CD4-positive, alpha-beta T cell treated with Interleukin-15 for 4 hours (primary cell): ENCODE results near the gene UBA3.

ENCODE experiments used
- DNase-seq: peaks from one replicate; pipeline ENCODE4 v3.0.0-alpha.2; 2020; ENCODE audit warnings: low spot score

The UBA3 gene

DNA sequence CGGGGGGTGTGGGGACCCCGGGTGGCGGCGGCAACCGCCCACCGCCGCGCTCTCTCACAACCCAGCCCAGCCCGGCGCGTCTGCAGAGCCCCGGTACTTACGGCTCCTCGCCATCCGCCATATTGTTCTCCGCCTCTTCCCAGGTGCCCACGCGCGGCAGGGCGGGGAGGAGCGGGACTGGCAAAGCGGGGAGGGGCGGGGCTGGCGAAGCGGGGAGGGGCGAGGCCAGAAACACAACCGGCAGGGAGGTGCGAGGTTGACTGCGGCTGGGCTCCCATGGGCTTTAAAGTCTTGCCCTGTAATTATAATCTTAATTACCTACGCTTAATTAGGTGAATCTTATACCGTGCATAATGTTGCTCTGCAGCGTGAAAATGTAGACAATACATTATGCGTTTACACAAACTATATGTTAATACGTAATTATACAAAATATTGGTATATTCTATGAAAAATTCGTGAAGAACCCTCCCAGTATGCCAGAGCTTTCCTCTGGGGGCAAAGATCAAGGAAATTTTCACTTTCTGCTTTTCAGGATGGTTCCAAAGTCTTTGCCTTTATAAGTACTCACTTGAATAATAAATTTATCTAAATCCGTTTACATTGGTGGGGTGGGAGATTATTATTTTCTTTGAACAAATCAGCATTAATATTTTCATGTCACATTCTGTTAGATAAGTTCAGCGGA lies at the start of gene UBA3:
Gene UBA3 (minus strand): TSS at position 133 of the 688 bp plus-strand sequence. CDS start 12 bp downstream, at position 121.
- peak; percentile 90 for DNase-seq

- no peak for DNase-seq
These were observed 49.4 kb upstream of the UBA3 start for GRCh38 chr3:69129531-69129930.

- no peak for DNase-seq
These were observed 48.3 kb upstream of the UBA3 start for GRCh38 chr3:69128509-69128908.

GRCh38 chr3:69126999-69127398 lies 46.8 kb upstream of the UBA3 start:
- DNase-seq = no peak

GRCh38 chr3:69126216-69126615 lies 46.1 kb upstream of the UBA3 start:
- DNase-seq = no peak

GRCh38 chr3:69122403-69122802 lies 42.2 kb upstream of the UBA3 start, which contains the start of gene LMOD3:
Gene LMOD3, minus strand, starts transcription at chr3:69122595. Its CDS starts 209 bp downstream, at chr3:69122386.
- no peak for DNase-seq

DNA sequence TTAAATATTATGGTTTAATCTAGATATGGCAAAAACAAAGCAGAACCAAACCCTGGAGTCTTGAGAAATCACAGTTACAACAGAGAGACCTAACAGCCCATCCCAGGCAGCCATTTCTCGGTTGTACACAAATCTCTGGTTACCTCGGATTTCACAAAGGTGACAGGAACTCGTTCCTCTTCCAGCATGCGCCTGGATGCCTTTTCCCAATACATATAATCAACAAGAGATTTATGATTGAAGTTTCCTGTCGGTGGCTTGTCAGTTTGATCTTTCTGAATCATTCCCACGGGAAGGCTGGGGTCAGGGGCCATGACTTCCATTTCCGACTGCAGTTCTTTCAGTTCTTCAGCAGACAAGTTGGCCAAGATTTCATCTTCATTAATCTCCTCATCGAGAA lies 41.8 kb upstream of the UBA3 start:
- no peak for DNase-seq

DNA sequence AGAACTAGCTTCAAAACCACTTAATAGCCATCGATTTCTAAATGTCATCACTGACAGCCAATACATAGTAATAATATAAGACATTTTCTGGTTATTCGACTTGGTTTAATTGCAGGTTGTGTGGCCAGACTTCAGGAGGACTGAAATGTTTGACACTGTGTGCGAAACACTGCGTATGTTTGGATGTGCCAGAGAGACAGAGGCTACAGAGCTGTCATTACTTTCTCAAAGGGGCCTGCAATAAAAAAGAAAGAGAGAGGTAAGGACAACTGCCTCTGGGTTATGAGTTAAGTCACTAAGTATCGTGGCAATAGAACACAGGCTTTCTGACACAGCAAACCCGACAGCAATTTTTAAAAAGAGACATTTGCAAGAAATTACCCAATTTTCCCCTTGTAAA lies 41.3 kb upstream of the UBA3 start:
- DNase-seq = no peak

DNA sequence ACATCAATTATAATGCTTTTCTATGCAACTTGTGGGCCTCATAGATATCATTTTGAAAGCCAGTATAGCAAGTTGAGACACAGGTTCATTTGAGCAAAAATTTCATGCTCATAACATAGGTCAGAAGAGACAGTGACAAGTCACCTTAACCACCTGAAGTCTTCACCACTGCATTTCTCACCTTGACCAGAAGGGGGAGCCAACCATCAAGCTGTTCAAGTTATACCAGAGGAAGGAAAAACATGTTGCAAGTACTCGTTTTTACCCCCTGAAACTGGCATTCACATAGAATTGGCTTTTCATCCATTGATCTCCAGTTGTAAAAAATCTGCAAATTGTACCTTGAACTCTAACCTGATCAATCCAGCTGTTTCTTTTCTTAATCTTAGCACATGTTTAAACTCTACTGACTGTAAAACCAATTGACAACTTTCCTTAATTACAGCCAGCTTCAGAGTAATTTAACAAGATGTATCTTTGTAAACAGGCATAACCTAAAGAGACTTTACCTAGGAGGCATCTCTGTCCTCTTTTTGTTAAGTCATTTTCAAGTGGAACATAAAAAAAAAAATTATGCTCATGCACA lies 40.8 kb upstream of the UBA3 start:
- peak; percentile 92 for DNase-seq

GRCh38 chr3:69119681-69120080 lies 39.5 kb upstream of the UBA3 start:
- no peak for DNase-seq

GRCh38 chr3:69119138-69119537 lies 39.0 kb upstream of the UBA3 start:
- no peak for DNase-seq

GRCh38 chr3:69118555-69118954 lies 38.4 kb upstream of the UBA3 start:
- no peak for DNase-seq

DNA sequence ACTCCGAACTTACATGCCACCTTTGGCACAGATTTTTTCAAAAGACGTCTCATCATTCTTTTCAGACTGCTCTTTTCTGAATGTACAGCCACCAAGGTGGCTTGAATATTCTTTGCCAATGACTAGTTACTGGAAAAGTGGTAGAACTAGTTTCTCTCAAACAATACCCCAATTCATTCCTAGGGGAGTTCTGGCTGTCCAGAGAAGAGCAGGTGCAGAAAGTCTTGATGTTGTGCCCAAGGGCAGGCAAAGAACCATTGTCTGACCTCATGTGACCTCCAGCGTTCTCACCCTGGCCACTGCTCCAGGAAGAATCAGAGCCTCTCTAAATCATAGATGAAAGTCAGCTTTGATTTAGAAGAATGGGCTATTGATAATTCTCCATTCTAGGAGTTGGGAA lies 36.7 kb upstream of the UBA3 start:
- no peak for DNase-seq

DNA sequence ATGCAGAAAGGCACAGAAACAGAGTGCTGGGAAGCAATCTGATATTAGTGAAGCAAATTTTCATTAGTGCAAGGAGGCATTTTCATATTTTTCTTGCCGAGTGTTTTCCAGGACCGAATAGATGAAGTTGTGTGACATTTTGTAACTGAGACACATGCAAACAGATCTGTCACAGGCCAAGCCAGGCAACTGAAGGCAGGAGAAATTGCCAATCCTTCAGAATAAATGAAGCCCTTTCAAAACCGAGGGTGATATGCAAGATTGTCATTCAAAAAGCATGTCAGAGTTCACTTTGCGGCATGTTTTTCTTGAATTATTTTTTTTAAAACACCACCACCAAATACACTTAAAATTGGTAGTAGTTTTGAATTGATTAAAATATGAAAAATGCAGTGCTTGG lies 36.0 kb upstream of the UBA3 start:
- DNase-seq = no peak

DNA sequence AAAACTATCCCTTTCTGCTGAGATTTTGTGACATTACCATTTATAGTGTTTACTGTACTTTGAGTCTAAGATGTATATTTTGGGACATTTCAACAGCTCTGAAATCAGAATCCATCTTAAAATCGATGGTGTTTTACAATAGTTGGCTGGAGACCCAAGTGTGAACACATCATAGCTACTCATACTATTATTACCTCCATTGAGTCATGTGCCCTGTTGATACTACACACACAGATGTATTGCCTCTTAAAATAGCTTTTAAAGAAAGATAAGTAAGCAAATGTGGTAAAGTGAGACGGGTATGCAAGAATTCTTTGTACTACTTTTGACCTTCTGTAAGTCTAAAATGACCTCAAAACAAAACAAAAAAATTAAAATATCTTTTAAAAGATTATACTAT lies 35.6 kb upstream of the UBA3 start:
- DNase-seq = no peak

GRCh38 chr3:69113536-69113935 lies 33.4 kb upstream of the UBA3 start:
- DNase-seq = no peak

DNA sequence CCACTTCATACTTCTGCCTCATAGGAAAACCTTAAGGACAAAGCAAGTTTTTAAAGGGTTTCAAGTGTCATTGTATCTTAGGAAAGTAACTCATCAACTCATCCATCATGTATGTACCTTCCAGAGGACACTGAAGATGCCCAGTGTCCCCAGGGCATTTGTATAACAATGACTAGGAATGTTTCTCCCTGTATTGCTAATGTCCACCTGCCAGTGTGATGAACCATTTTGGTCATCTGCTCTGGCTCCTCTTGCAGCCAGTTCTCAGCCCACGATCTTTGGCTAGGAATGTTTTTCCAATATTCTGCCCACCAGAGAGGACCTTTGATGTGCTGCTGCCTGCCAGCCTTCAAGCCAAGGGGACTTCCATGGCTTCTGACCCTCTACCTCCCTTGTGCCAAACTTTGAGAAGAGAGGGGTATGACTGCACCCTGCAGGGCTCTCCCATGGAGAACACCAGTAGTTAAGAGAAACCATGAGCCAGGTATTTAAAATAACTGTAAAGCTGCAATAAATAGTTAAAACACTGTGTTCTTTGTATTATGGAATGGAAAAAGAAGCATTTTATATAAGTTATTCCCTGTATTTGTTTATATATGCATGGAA lies 30.9 kb upstream of the UBA3 start:
- DNase-seq = no peak

DNA sequence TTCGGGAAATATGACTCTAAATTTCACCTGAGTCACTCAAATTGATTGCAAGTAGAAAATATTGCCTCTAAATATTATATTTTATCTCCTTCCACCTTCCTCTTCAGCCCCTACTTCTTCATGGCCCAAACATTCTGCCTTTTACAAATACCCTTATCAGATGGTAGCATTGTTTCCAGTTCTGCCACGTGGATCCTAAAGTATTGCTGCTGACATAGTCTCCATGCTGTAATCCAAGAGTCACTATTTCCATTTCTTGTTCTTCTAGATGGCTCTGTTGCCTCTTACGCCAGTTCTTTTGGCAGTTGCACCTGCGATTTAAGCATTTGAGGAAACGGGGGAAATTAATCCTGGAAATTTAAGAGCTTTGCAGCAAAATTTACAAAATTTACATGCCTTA lies 28.6 kb upstream of the UBA3 start:
- no peak for DNase-seq

- no peak for DNase-seq
These were observed 27.7 kb upstream of the UBA3 start for GRCh38 chr3:69107841-69108240.

DNA sequence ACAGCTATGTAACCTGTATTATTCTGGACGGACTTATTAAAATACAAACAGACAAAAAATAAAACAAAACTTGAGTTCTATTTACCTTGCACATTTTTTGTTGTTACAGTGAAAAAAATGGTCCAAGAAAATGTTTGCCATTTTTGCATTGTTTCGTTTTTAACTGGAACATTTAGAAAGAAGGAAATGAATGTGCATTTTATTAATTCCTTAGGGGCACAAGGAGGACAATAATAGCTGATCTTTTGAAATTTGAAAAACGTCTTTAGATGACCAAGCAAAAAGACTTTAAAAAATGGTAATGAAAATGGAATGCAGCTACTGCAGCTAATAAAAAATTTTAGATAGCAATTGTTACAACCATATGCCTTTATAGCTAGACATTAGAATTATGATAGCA lies 25.2 kb upstream of the UBA3 start:
- DNase-seq = no peak

DNA sequence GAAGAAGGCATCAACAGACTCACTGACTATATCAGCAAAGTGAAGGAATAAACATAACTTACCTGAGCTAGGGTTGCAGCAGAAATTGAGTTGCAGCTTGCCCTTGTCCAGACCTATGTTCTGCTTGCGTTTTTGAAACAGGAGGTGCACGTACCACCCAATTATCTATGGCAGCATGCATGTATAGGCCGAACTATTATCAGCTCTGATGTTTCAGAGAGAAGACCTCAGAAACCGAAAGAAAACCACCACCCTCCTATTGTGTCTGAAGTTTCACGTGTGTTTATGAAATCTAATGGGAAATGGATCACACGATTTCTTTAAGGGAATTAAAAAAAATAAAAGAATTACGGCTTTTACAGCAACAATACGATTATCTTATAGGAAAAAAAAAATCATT lies 24.4 kb upstream of the UBA3 start:
- no peak for DNase-seq

DNA sequence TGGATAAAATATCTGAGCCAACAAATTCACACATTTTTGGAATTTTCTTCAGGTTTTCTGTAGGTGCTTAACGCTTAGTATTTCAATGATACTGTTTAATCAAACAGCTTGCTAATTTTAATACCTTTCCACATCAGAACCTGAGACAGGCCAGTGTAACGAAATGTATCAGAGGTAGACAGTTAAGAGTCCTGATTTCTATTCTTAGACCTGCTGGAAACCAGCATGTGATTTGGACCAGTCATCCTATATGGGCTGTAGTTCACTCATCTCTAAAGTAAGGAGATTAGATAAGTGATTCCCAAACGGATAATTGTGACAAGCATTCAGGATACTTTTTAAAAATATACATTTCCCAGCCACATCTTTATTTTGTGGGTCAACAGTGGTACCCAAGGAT lies 23.0 kb upstream of the UBA3 start:
- no peak for DNase-seq

DNA sequence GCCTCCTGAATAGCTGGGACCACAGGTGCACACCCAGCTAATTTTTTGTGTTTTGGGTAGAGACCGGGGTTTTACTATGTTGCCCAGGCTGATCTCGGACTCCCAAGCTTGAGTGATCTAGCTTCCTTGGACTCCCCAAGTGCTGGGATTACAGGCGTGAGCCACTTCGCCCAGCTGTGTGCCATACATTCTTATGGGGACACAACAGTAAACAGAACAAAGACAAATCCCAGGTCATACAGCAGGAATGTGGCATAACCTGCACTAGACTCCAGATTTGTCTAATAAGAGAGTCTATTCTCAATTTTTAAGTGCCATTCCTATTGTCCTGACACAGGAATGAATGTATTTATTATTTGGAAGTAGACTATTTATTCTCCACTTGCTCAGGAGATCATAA lies 22.2 kb upstream of the UBA3 start:
- DNase-seq = no peak

DNA sequence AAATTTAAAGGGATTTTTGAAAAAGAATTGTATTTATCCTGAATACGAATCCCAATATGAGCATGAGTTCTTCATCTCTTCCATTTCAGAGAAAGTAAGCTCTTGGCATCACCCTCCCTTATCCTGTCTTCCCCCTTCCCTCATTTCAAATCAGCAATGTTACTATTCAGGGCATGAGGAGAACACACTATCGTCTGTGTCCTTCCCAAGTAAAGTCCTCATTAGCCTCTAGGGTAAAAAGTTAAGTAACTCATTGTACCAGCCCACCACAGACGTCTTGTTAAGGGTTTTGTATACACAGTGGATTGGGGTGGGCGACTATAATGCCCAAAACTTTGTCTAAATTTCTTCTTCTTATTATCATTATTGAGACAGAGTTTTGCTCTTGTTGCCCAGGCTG lies 19.4 kb upstream of the UBA3 start:
- DNase-seq = no peak
